Islet precursor cell (in vitro differentiated cells): ENCODE results near the gene AIRE.

Experiments used
- DNase-seq: peaks from one replicate; pipeline ENCODE4 v3.0.0-alpha.2; 2018

Gene AIRE

GRCh38 chr21:44326716-44327602 lies 41.3 kb downstream of the AIRE start:
- no peak for DNase-seq

GRCh38 chr21:44327603-44327974 lies 41.9 kb downstream of the AIRE start:
- DNase-seq, result no peak

- no peak for DNase-seq
Observed at GRCh38 chr21:44328242-44328895, 42.7 kb downstream of the AIRE start.

- no peak for DNase-seq
Observed at GRCh38 chr21:44329086-44329889, 43.6 kb downstream of the AIRE start.

GRCh38 chr21:44329971-44330681 lies 44.5 kb downstream of the AIRE start:
- DNase-seq, result no peak

GRCh38 chr21:44330698-44331097 lies 45.0 kb downstream of the AIRE start:
- DNase-seq, result no peak

GRCh38 chr21:44331209-44331608 lies 45.5 kb downstream of the AIRE start:
- DNase-seq, result no peak

- DNase-seq, result no peak
Observed at GRCh38 chr21:44331650-44332307, 46.1 kb downstream of the AIRE start.

GRCh38 chr21:44332383-44332782 lies 46.7 kb downstream of the AIRE start:
- no peak for DNase-seq

- DNase-seq, result no peak
Observed at GRCh38 chr21:44332965-44333364, 47.3 kb downstream of the AIRE start.

- no peak for DNase-seq
Observed at GRCh38 chr21:44333509-44334328, 48.0 kb downstream of the AIRE start.

- DNase-seq, result no peak
Observed at GRCh38 chr21:44334329-44335030, 48.8 kb downstream of the AIRE start.

- DNase-seq, result no peak
Observed at GRCh38 chr21:44335266-44336059, 49.8 kb downstream of the AIRE start.

GRCh38 chr21:44337449-44337848 lies 51.8 kb downstream of the AIRE start:
- no peak for DNase-seq

GRCh38 chr21:44337941-44338895 lies 52.5 kb downstream of the AIRE start:
- DNase-seq, result peak; percentile 78

GRCh38 chr21:44338971-44339910 lies 53.6 kb downstream of the AIRE start, which contains the start of gene CFAP410:
CFAP410 (minus strand) TSS chr21:44339390; CDS start chr21:44339194, 196 bp downstream.
- peak; percentile 97 for DNase-seq
